GM19372 (cell line): ENCODE measurements around the gene EPHB4.

Experiments
- ATAC-seq: cut with Tn5 transposase; IDR thresholded peaks from one replicate; pipeline ENCODE4 v1.9.1; 2021; ENCODE audit warnings: mild to moderate bottlenecking, low read depth, moderate library complexity; ENCODE audit not compliant: unreplicated experiment

Gene EPHB4

GRCh38 chr7:100827330-100828226, at the start of gene EPHB4:
Gene EPHB4, minus strand, starts transcription at chr7:100827523. Its CDS starts 493 bp downstream, at chr7:100827030.
- ATAC-seq = no peak

GRCh38 chr7:100875356-100875751, 48.0 kb upstream of the EPHB4 start:
- peak; percentile 27 for ATAC-seq

- peak; percentile 95 for ATAC-seq
These were observed 47.4 kb upstream of the EPHB4 start, which contains the start of gene SRRT for GRCh38 chr7:100874577-100875355. Gene SRRT, plus strand, starts transcription at chr7:100875103. Its CDS starts 488 bp downstream, at chr7:100875591.

- no peak for ATAC-seq
These were observed 46.9 kb upstream of the EPHB4 start for GRCh38 chr7:100874300-100874576.

GRCh38 chr7:100873599-100874299, 46.4 kb upstream of the EPHB4 start:
- ATAC-seq = no peak

GRCh38 chr7:100867776-100868485, 40.6 kb upstream of the EPHB4 start:
- no peak for ATAC-seq

GRCh38 chr7:100867040-100867775, 39.9 kb upstream of the EPHB4 start, which contains the start of gene TRIP6:
Gene TRIP6, plus strand, starts transcription at chr7:100867387. Its CDS starts 111 bp downstream, at chr7:100867498.
- no peak for ATAC-seq

- ATAC-seq = no peak
These were observed 39.4 kb upstream of the EPHB4 start for GRCh38 chr7:100866729-100867039.

- no peak for ATAC-seq
These were observed 38.8 kb upstream of the EPHB4 start for GRCh38 chr7:100865938-100866728.

GRCh38 chr7:100865372-100865911, 38.1 kb upstream of the EPHB4 start:
- ATAC-seq = no peak

GRCh38 chr7:100864263-100864845, 37.0 kb upstream of the EPHB4 start:
- no peak for ATAC-seq

- no peak for ATAC-seq
These were observed 36.2 kb upstream of the EPHB4 start for GRCh38 chr7:100863406-100863950.

- ATAC-seq = no peak
These were observed 34.3 kb upstream of the EPHB4 start for GRCh38 chr7:100861616-100861985.

- ATAC-seq = no peak
These were observed 33.6 kb upstream of the EPHB4 start for GRCh38 chr7:100860702-100861615.

GRCh38 chr7:100859856-100860255, 32.5 kb upstream of the EPHB4 start:
- no peak for ATAC-seq

- ATAC-seq = no peak
These were observed 29.6 kb upstream of the EPHB4 start for GRCh38 chr7:100856871-100857282.

- no peak for ATAC-seq
These were observed 28.2 kb upstream of the EPHB4 start for GRCh38 chr7:100855515-100855914.
